Measurements from ENCODE around the gene SFMBT2. TPM values are rescaled to one million over a fixed set of nuclear protein-coding genes. Genes with fewer than 3 reads are reported as not detected.
A peak's percentile ranks its signal among the peaks of the same experiment; 100 is the strongest.

Gene SFMBT2
- total and polyA plus RNA-seq, 10 donors, result 4.4 to 47.7 (median 34.8) TPM

GRCh38 chr10:7202793-7203355 is 208.0 kb downstream of the SFMBT2 start:
- peaks cover 3 to 88% (median 51%) of the 10 kb centered on the region in 6 donors for H3K36me3 ChIP-seq
- H3K9me3 ChIP-seq, result no peaks in the 10 kb centered on the region
- H3K4me3 ChIP-seq, result no peak overlapping the region
- no peak for TF ChIP-seq POLR2A (IDR thresholded peaks at IDR 0.05)
- TF ChIP-seq, protein P1, sequence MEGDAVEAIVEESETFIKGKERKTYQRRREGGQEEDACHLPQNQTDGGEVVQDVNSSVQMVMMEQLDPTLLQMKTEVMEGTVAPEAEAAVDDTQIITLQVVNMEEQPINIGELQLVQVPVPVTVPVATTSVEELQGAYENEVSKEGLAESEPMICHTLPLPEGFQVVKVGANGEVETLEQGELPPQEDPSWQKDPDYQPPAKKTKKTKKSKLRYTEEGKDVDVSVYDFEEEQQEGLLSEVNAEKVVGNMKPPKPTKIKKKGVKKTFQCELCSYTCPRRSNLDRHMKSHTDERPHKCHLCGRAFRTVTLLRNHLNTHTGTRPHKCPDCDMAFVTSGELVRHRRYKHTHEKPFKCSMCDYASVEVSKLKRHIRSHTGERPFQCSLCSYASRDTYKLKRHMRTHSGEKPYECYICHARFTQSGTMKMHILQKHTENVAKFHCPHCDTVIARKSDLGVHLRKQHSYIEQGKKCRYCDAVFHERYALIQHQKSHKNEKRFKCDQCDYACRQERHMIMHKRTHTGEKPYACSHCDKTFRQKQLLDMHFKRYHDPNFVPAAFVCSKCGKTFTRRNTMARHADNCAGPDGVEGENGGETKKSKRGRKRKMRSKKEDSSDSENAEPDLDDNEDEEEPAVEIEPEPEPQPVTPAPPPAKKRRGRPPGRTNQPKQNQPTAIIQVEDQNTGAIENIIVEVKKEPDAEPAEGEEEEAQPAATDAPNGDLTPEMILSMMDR (IDR thresholded peaks at IDR 0.05 in 8 of 11, conservative IDR thresholded peaks at IDR 0.05 in 3 of 11), result no peak
- intact Hi-C loops (cut with DNase I; ENCODE audit: low total_unique reads), result no loop called here
- peaks cover 0 to 9% (median 0%) of the 10 kb centered on the region in 6 donors for H3K4me1 ChIP-seq
- H3K27ac ChIP-seq, result no peak overlapping the region
- WGBS, 5 donors, result 88 to 98% (median 93%) methylated on average over 4 of the region's 4 CpGs
- H3K27me3 ChIP-seq (replicated peaks in 1 of 7), result no peaks in the 10 kb centered on the region
- DNase-seq, result no peak

GRCh38 chr10:7199152-7199760 is 211.6 kb downstream of the SFMBT2 start:
- TF ChIP-seq, protein P1 (IDR thresholded peaks at IDR 0.05 in 8 of 11, conservative IDR thresholded peaks at IDR 0.05 in 3 of 11), result no peak
- TF ChIP-seq POLR2A (IDR thresholded peaks at IDR 0.05) (no peak), POLR2AphosphoS5 (IDR thresholded peaks at IDR 0.05) (no peak)

GRCh38 chr10:7196284-7196683 is 214.6 kb downstream of the SFMBT2 start:
- Histone ChIP-seq H3K27ac (peak overlapping the region in 2 of 8 donors; percentile 1 to 46), H3K9me3 (peaks cover 0 to 10% (median 3%) of the 10 kb centered on the region in 8 donors), H3K4me3 (no peak overlapping the region), H3K4me1 (peaks cover 0 to 47% (median 18%) of the 10 kb centered on the region in 6 donors), H3K36me3 (peaks cover 0 to 99% (median 59%) of the 10 kb centered on the region in 6 donors), H3K27me3 (replicated peaks in 1 of 7) (no peaks in the 10 kb centered on the region)
- intact Hi-C loops (cut with DNase I; ENCODE audit: low total_unique reads), result no loop called here
- DNase-seq, result no peak
- TF ChIP-seq POLR2AphosphoS5 (IDR thresholded peaks at IDR 0.05) (no peak), POLR2A (IDR thresholded peaks at IDR 0.05) (no peak)
- TF ChIP-seq, protein P1 (IDR thresholded peaks at IDR 0.05 in 8 of 11, conservative IDR thresholded peaks at IDR 0.05 in 3 of 11), result no peak
- 60 to 81% (median 79%) methylated on average over 5 of the region's 5 CpGs for WGBS, 5 donors

More at GRCh38 chr10:7199152-7199760, 211.6 kb downstream of the SFMBT2 start:
- Histone ChIP-seq H3K27ac (peak overlapping the region in 1 of 8 donors; percentile 0), H3K27me3 (replicated peaks in 1 of 7) (no peaks in the 10 kb centered on the region), H3K36me3 (peaks cover 0 to 100% (median 71%) of the 10 kb centered on the region in 6 donors), H3K4me1 (peaks cover 0 to 19% (median 2%) of the 10 kb centered on the region in 6 donors), H3K4me3 (no peak overlapping the region), H3K9me3 (peaks cover 0 to 8% (median 3%) of the 10 kb centered on the region in 8 donors)
- no peak for DNase-seq
- intact Hi-C loops (cut with DNase I; ENCODE audit: low total_unique reads), result no loop called here
- WGBS, 5 donors, result 80 to 89% (median 87%) methylated on average over 3 of the region's 3 CpGs

GRCh38 chr10:7195118-7195517 is 215.7 kb downstream of the SFMBT2 start:
- no peak overlapping the region for H3K4me3 ChIP-seq
- 94 to 99% (median 98%) methylated on average over 6 of the region's 6 CpGs for WGBS, 5 donors
- no peak for DNase-seq
- H3K27me3 ChIP-seq (replicated peaks in 1 of 7), result no peaks in the 10 kb centered on the region
- intact Hi-C loops (cut with DNase I; ENCODE audit: low total_unique reads), result no loop called here
- H3K27ac ChIP-seq, result no peak overlapping the region
- peaks cover 0 to 20% (median 6%) of the 10 kb centered on the region in 8 donors for H3K9me3 ChIP-seq
- no peak for TF ChIP-seq POLR2A (IDR thresholded peaks at IDR 0.05)
- no peak for TF ChIP-seq POLR2AphosphoS5 (IDR thresholded peaks at IDR 0.05)
- TF ChIP-seq, protein P1 (IDR thresholded peaks at IDR 0.05 in 8 of 11, conservative IDR thresholded peaks at IDR 0.05 in 3 of 11), result no peak
- H3K36me3 ChIP-seq, result peaks cover 0 to 99% (median 49%) of the 10 kb centered on the region in 6 donors
- peaks cover 0 to 51% (median 18%) of the 10 kb centered on the region in 6 donors for H3K4me1 ChIP-seq

Measured in spleen (tissue), 11 donors.